Liver (tissue), 9 donors: ENCODE results near the gene RPL38. TPM values are rescaled to one million over a fixed set of nuclear protein-coding genes. Genes with fewer than 3 reads are reported as not detected.

Source experiments
- DNase-seq: peaks from one replicate; pipeline ENCODE4 v3.0.0-alpha.2; 2017; ENCODE audit warnings: low spot score
- H3K27ac ChIP-seq, 2 donors: one replicate each; pipeline ENCODE4 v1.7.0; 2013; ENCODE audit warnings: inconsistent platforms in 2 of 2, low read length in 2 of 2, control low read depth in 1 of 2, low read depth in 1 of 2, mild to moderate bottlenecking in 1 of 2
- H3K27me3 ChIP-seq, 4 donors: one replicate each; pipeline versions ENCODE4 v1.6.1 to v1.7.0; 2013; ENCODE audit warnings: low read length in 3 of 4, inconsistent platforms in 1 of 4, mild to moderate bottlenecking in 1 of 4, moderate library complexity in 1 of 4; ENCODE audit not compliant: control insufficient read depth in 4 of 4, insufficient read depth in 4 of 4
- H3K36me3 ChIP-seq, 4 donors: one replicate each; pipeline versions ENCODE4 v1.6.1 to v1.7.0; 2013; ENCODE audit warnings: low read length in 3 of 4, mild to moderate bottlenecking in 3 of 4, low read depth in 1 of 4, moderate library complexity in 1 of 4; ENCODE audit not compliant: control insufficient read depth in 4 of 4, insufficient read depth in 3 of 4
- H3K4me1 ChIP-seq, 4 donors: one replicate each; pipeline versions ENCODE4 v1.6.1 to v1.7.0; 2013; ENCODE audit warnings: low read length in 3 of 4, mild to moderate bottlenecking in 3 of 4, moderate library complexity in 1 of 4; ENCODE audit not compliant: control insufficient read depth in 4 of 4, insufficient read depth in 4 of 4
- H3K4me3 ChIP-seq, 3 donors: one replicate each; pipeline versions ENCODE4 v1.6.1 to v1.7.0; 2013; ENCODE audit warnings: low read length in 3 of 3, control low read depth in 1 of 3, low read depth in 1 of 3, mild to moderate bottlenecking in 1 of 3
- H3K9ac ChIP-seq, 2 donors: one replicate each; pipeline ENCODE4 v1.7.0; 2013; ENCODE audit warnings: low read length in 2 of 2, mild to moderate bottlenecking in 2 of 2, moderate library complexity in 2 of 2, control low read depth in 1 of 2, low read depth in 1 of 2
- H3K9me3 ChIP-seq, 4 donors: one replicate each; pipeline versions ENCODE4 v1.6.1 to v1.7.0; 2013; ENCODE audit warnings: low read length in 3 of 4; ENCODE audit not compliant: control insufficient read depth in 4 of 4
- ATF3 ChIP-seq: IDR thresholded peaks from 2 replicates; pipeline ENCODE4 v1.6.1; 2016; ENCODE audit warnings: antibody characterized with exemption
- CTCF ChIP-seq: fragments of 150-350 bp; IDR thresholded peaks from 2 replicates; pipeline ENCODE4 v1.5.1; 2017; ENCODE audit warnings: improper control_type of control experiment, low read depth, low read length; ENCODE audit not compliant: missing input control
- EGR1 ChIP-seq, 2 donors: IDR thresholded peaks; 2 replicates each; pipeline ENCODE4 v1.6.1; 2016 to 2018; ENCODE audit warnings: antibody characterized with exemption in 2 of 2, low read depth in 2 of 2
- FOXA1 ChIP-seq: IDR thresholded peaks from 2 replicates; pipeline ENCODE4 v1.6.1; 2016; ENCODE audit warnings: antibody characterized with exemption
- FOXA2 ChIP-seq: IDR thresholded peaks from 2 replicates; pipeline ENCODE4 v1.6.1; 2016; ENCODE audit warnings: antibody characterized with exemption
- GABPA ChIP-seq, 2 donors: IDR thresholded peaks in 1 of 2; conservative IDR thresholded peaks in 1 of 2; 2 replicates each; pipeline ENCODE4 v1.6.1; 2016; ENCODE audit warnings: antibody characterized with exemption in 2 of 2, mild to moderate bottlenecking in 1 of 2, moderate library complexity in 1 of 2
- HNF4G ChIP-seq: IDR thresholded peaks from 2 replicates; pipeline ENCODE4 v1.6.1; 2016; ENCODE audit warnings: antibody characterized with exemption
- MAX ChIP-seq: IDR thresholded peaks from 2 replicates; pipeline ENCODE4 v1.6.1; 2016; ENCODE audit warnings: antibody characterized with exemption
- NR2F2 ChIP-seq: IDR thresholded peaks from 2 replicates; pipeline ENCODE4 v1.6.1; 2016; ENCODE audit warnings: antibody characterized with exemption
- RAD21 ChIP-seq, 2 donors: IDR thresholded peaks; 2 replicates each; pipeline ENCODE4 v1.6.1; 2016; ENCODE audit warnings: antibody characterized with exemption in 2 of 2, mild to moderate bottlenecking in 2 of 2
- REST ChIP-seq: IDR thresholded peaks from 2 replicates; pipeline ENCODE4 v1.6.1; 2016; ENCODE audit warnings: antibody characterized with exemption, mild to moderate bottlenecking
- RXRA ChIP-seq, 2 donors: IDR thresholded peaks; 2 replicates each; pipeline ENCODE4 v1.6.1; 2017 to 2018; ENCODE audit warnings: antibody characterized with exemption in 2 of 2, mild to moderate bottlenecking in 1 of 2
- SP1 ChIP-seq: IDR thresholded peaks from 2 replicates; pipeline ENCODE4 v1.6.1; 2018; ENCODE audit warnings: antibody characterized with exemption, mild to moderate bottlenecking
- TAF1 ChIP-seq: conservative IDR thresholded peaks from 2 replicates; pipeline ENCODE4 v1.6.1; 2016; ENCODE audit warnings: antibody characterized with exemption, mild to moderate bottlenecking
- ZBTB33 ChIP-seq: IDR thresholded peaks from 2 replicates; pipeline ENCODE4 v1.6.1; 2016; ENCODE audit warnings: antibody characterized with exemption
- WGBS: extraction: QIAGEN DNeasy Blood & Tissue Kit; methylation state at CpG from one replicate; pipeline ENCODE4 v1.1.7; 2013; 5-methylcytosine and 5-hydroxymethylcytosine counted together
- polyA plus RNA-seq, 2 donors: library from polyadenylated mRNA; stranded (reverse) in 1 of 2; unstranded in 1 of 2; fragments of 200-250 nt in 1 of 2; fragments of >200 nt in 1 of 2; fragmentation: Nextera tagmentation in 1 of 2; extraction: Ambion mirVana in 1 of 2; gene quantifications; one replicate each; pipeline versions ENCODE4 v1.2.1 to v1.2.3, GENCODE V29; 2013 to 2015
- total RNA-seq, 2 donors: library from RNA; depleted of rRNA; stranded (reverse); fragments of >200 nt; gene quantifications; one replicate each; pipeline ENCODE4 v1.2.3, GENCODE V29; 2014
- donor health status: healthy.
- donor health status: healthy.
- donor health status: healthy.
- donor health status: healthy.
- donor health status: healthy.

The RPL38 gene
- total and polyA plus RNA-seq, 4 donors: 67.7 to 1,367 (median 455) TPM

GRCh38 chr17:74205274-74205673 is 1.8 kb downstream of the RPL38 start:
- Histone ChIP-seq H3K27me3 (peaks cover 0 to 3% (median 0%) of the 10 kb centered on the region in 4 donors), H3K4me1 (peaks cover 8 to 21% (median 14%) of the 10 kb centered on the region in 4 donors), H3K9me3 (no peaks in the 10 kb centered on the region), H3K27ac (no peak overlapping the region), H3K36me3 (peaks cover 8 to 38% (median 30%) of the 10 kb centered on the region in 4 donors), H3K9ac (no peak overlapping the region), H3K4me3 (no peak overlapping the region)
- WGBS: 89% methylated on average over 3 of the region's 3 CpGs
- no peak for DNase-seq
- TF ChIP-seq REST: no peak
- no peak for TF ChIP-seq RAD21 (IDR thresholded peaks at IDR 0.05)
- no peak for TF ChIP-seq ZBTB33
- TF ChIP-seq RXRA (IDR thresholded peaks at IDR 0.05): no peak
- no peak for TF ChIP-seq TAF1
- no peak for TF ChIP-seq EGR1 (IDR thresholded peaks at IDR 0.05; ENCODE audit: low read depth in 2 of 2)
- TF ChIP-seq GABPA (IDR thresholded peaks at IDR 0.05 in 1 of 2, conservative IDR thresholded peaks at IDR 0.05 in 1 of 2): no peak
- TF ChIP-seq ATF3: no peak

GRCh38 chr17:74206332-74206818 is 2.9 kb downstream of the RPL38 start:
- Histone ChIP-seq H3K27me3 (peaks cover 0 to 2% (median 0%) of the 10 kb centered on the region in 4 donors), H3K36me3 (peaks cover 8 to 38% (median 30%) of the 10 kb centered on the region in 4 donors), H3K9ac (no peak overlapping the region), H3K4me3 (no peak overlapping the region), H3K9me3 (no peaks in the 10 kb centered on the region), H3K27ac (no peak overlapping the region), H3K4me1 (peaks cover 8 to 26% (median 16%) of the 10 kb centered on the region in 4 donors)
- TF ChIP-seq NR2F2 (no peak), MAX (no peak), CTCF (no peak), TAF1 (no peak), SP1 (no peak), REST (no peak), FOXA1 (no peak), FOXA2 (no peak), ZBTB33 (no peak), RXRA (IDR thresholded peaks at IDR 0.05) (no peak), GABPA (IDR thresholded peaks at IDR 0.05 in 1 of 2, conservative IDR thresholded peaks at IDR 0.05 in 1 of 2) (no peak), RAD21 (IDR thresholded peaks at IDR 0.05) (no peak), EGR1 (IDR thresholded peaks at IDR 0.05; ENCODE audit: low read depth in 2 of 2) (no peak), HNF4G (no peak), ATF3 (no peak)
- no peak for DNase-seq
- 80% methylated on average over 5 of the region's 5 CpGs for WGBS
